K562 (cell line): ENCODE data around the gene KIF5A. TPM values are rescaled to one million over a fixed set of nuclear protein-coding genes. Genes with fewer than 3 reads are reported as not detected.

Experiments used
- ATAC-seq: fragments of 200-7000 bp; cut with Tn5 transposase; 3 replicates; pipeline ENCODE4 v1.9.1; 2020; ENCODE audit warnings: moderate library complexity
- BruUV-seq: library from RNA; stranded (reverse); fragments of 400-500 nt; replicated peaks from 2 replicates; lab custom pipeline; 2021; lab: Mats Ljungman, UMichigan
- CTCF ChIA-PET: fragments of 300-600 bp; formaldehyde crosslinking; extraction: SDS; loops from one replicate; lab custom pipeline; 2021; ENCODE audit warnings: low intra/inter-chr PET ratio; lab: Yijun Ruan, JAX
- POLR2A ChIA-PET: fragments of 300-600, 350-650 bp; sonication (Branson Sonifier 250); formaldehyde crosslinking; extraction: SDS; loops from one replicate; lab custom pipeline; 2021; ENCODE audit warnings: antibody characterized with exemption, inconsistent platforms; lab: Yijun Ruan, JAX
- DNase-seq, 4 experiments: peaks; one replicate each; pipeline versions ENCODE4 v3.0.0 to v3.0.0-alpha.2; 2011 to 2018; ENCODE audit warnings: low spot score in 3 of 4, mixed read lengths in 3 of 4; ENCODE audit errors: extremely low read depth in 1 of 4
- FAIRE-seq: peaks from 2 replicates; lab custom pipeline; 2011; peaks lifted over from hg19 to GRCh38; lab: Jason Lieb, UNC
- H2AFZ ChIP-seq: 2 replicates; pipeline ENCODE4 v1.6.0; 2011; ENCODE audit warnings: low read depth, low read length, control low read depth, inconsistent platforms
- H3K27ac ChIP-seq: fragments of 200-600 bp; 3 replicates; pipeline ENCODE4 v1.8.0; 2011; ENCODE audit warnings: low read depth, mild to moderate bottlenecking, control low read depth, inconsistent platforms, low read length, moderate library complexity, mixed read lengths; ENCODE audit errors: extremely low read depth
- H3K27me3 ChIP-seq, 2 experiments: fragments of 300-600 bp in 1 of 2; 2 replicates in 1 of 2; 3 replicates in 1 of 2; pipeline versions ENCODE4 v1.6.0 to v1.8.0; 2011; ENCODE audit warnings: inconsistent platforms in 2 of 2, low read length in 2 of 2, mild to moderate bottlenecking in 1 of 2, mixed read lengths in 1 of 2, moderate library complexity in 1 of 2; ENCODE audit not compliant: control insufficient read depth in 2 of 2, insufficient read depth in 2 of 2
- H3K36me3 ChIP-seq: fragments of 300-600 bp; 3 replicates; pipeline ENCODE4 v1.8.0; 2011; ENCODE audit warnings: mild to moderate bottlenecking, low read length, inconsistent platforms; ENCODE audit not compliant: control insufficient read depth, insufficient read depth
- H3K4me1 ChIP-seq, 2 experiments: fragments of 200-600 bp in 1 of 2; replicated peaks in 1 of 2; 2 replicates in 1 of 2; 3 replicates in 1 of 2; pipeline versions ENCODE4 v1.5.1 to v1.8.0; 2011; ENCODE audit warnings: inconsistent platforms in 2 of 2, low read length in 2 of 2, mild to moderate bottlenecking in 1 of 2, mixed read lengths in 1 of 2, moderate library complexity in 1 of 2; ENCODE audit not compliant: control insufficient read depth in 2 of 2, insufficient read depth in 2 of 2
- H3K4me2 ChIP-seq: 2 replicates; pipeline ENCODE4 v1.6.1; 2011; ENCODE audit warnings: low read length, control low read depth, inconsistent platforms, mixed read lengths; ENCODE audit not compliant: insufficient read depth
- H3K4me3 ChIP-seq: fragments of 200-600 bp; sonication (generic), shearing (Covaris generic); 2 replicates; pipeline ENCODE4 v1.5.1; 2016; ENCODE audit warnings: control low read depth, inconsistent platforms
- H3K79me2 ChIP-seq: fragments of 200-600 bp; 3 replicates; pipeline ENCODE4 v1.8.0; 2011; ENCODE audit warnings: low read length, inconsistent platforms; ENCODE audit not compliant: control insufficient read depth, insufficient read depth
- H3K9ac ChIP-seq, 2 experiments: 2 replicates each; pipeline versions ENCODE4 v1.6.0 to v1.6.1; 2011; ENCODE audit warnings: low read depth in 2 of 2, low read length in 2 of 2, control low read depth in 1 of 2, inconsistent platforms in 1 of 2, mild to moderate bottlenecking in 1 of 2, mixed read lengths in 1 of 2; ENCODE audit not compliant: insufficient read depth in 1 of 2
- H3K9me1 ChIP-seq: one replicate; pipeline ENCODE4 v1.6.0; 2011; ENCODE audit warnings: inconsistent platforms, mild to moderate bottlenecking, low read length, moderate library complexity; ENCODE audit not compliant: control insufficient read depth, insufficient read depth
- H3K9me3 ChIP-seq: replicated peaks from 2 replicates; pipeline ENCODE4 v1.5.1; 2011; ENCODE audit warnings: low read depth, low read length, inconsistent platforms; ENCODE audit not compliant: control insufficient read depth, insufficient read depth
- H4K20me1 ChIP-seq: replicated peaks from 2 replicates; pipeline ENCODE4 v1.6.1; 2011; ENCODE audit warnings: low read length, inconsistent platforms, mixed read lengths; ENCODE audit not compliant: control insufficient read depth, insufficient read depth
- DDX20 ChIP-seq: fragments of 450-650 bp; IDR thresholded peaks from 2 replicates; pipeline ENCODE4 v1.6.1; 2016; ENCODE audit warnings: missing genetic modification characterization, low read depth, mild to moderate bottlenecking, missing compliant biosample characterization, moderate library complexity
- E2F1 ChIP-seq: sonication (generic); formaldehyde crosslinking; IDR thresholded peaks from 2 replicates; pipeline ENCODE4 v1.8.1; 2023; ENCODE audit warnings: mild to moderate bottlenecking, missing genetic modification reagents, moderate library complexity
- GTF2B ChIP-seq: IDR thresholded peaks from 2 replicates; pipeline ENCODE4 v1.6.1; 2011; ENCODE audit not compliant: insufficient read length; ENCODE audit errors: extremely low read depth
- GTF3C2 ChIP-seq: IDR thresholded peaks from 3 replicates; pipeline ENCODE4 v1.6.1; 2011; ENCODE audit warnings: borderline replicate concordance, mild to moderate bottlenecking, moderate library complexity; ENCODE audit not compliant: insufficient read length; ENCODE audit errors: extremely low read depth
- KDM5B ChIP-seq: fragments of 200-600 bp; sonication (generic); IDR thresholded peaks from 2 replicates; pipeline ENCODE4 v1.6.1; 2012; ENCODE audit warnings: low read depth, mild to moderate bottlenecking, moderate library complexity, low read length, control low read depth, inconsistent platforms; ENCODE audit not compliant: insufficient replicate concordance
- POLR2AphosphoS2 ChIP-seq: IDR thresholded peaks from 2 replicates; pipeline ENCODE4 v1.6.1; 2012; ENCODE audit warnings: low read length, improper control_type of control experiment
- TAF1 ChIP-seq: IDR thresholded peaks from 2 replicates; pipeline ENCODE4 v1.6.1; 2011; ENCODE audit warnings: mild to moderate bottlenecking, low read length, moderate library complexity; ENCODE audit not compliant: insufficient read depth, control insufficient read depth, severe bottlenecking; ENCODE audit errors: extremely low read depth
- THAP7 ChIP-seq: fragments of 250-450 bp; sonication (Bioruptor Pico); IDR thresholded peaks from 2 replicates; pipeline ENCODE4 v1.5.0; 2021
- ZBTB12 ChIP-seq: fragments of 250-450 bp; sonication (Bioruptor Pico); IDR thresholded peaks from 2 replicates; pipeline ENCODE4 v1.4.0; 2020
- ZC3H8 ChIP-seq: fragments of 450-650 bp; IDR thresholded peaks from 2 replicates; pipeline ENCODE4 v1.6.1; 2017
- ZNF121 ChIP-seq: sonication (generic); formaldehyde crosslinking; conservative IDR thresholded peaks from 2 replicates; pipeline ENCODE4 v1.8.0; 2022; ENCODE audit warnings: missing genetic modification reagents
- ZNF134 ChIP-seq: fragments of 250-450 bp; sonication (Bioruptor Pico); conservative IDR thresholded peaks from 2 replicates; pipeline ENCODE4 v1.4.0; 2020
- ZNF696 ChIP-seq: fragments of 250-450 bp; sonication (Bioruptor Pico); conservative IDR thresholded peaks from 2 replicates; pipeline ENCODE4 v1.4.0; 2020; ENCODE audit warnings: mild to moderate bottlenecking, moderate library complexity
- WGBS: fragments of 100-300 bp; shearing (Covaris generic); methylation state at CpG from one replicate; pipeline ENCODE4 v1.1.6; 2016; ENCODE audit warnings: low coverage, mixed read lengths; ENCODE audit not compliant: insufficient coverage; ENCODE audit errors: missing lambda C conversion rate; 5-methylcytosine and 5-hydroxymethylcytosine counted together
- in situ Hi-C: fragments of 300-500 bp; cut with MboI; formaldehyde crosslinking; loops from 4 replicates; pipeline ENCODE4 v1.15.0; 2018; ENCODE audit warnings: inconsistent platforms, mixed read lengths
- intact Hi-C: fragments of 100-400 bp; cut with micrococcal nuclease; formaldehyde crosslinking; loops from 2 replicates; pipeline ENCODE4 v1.14.2; 2022
- polyA plus RNA-seq, 8 experiments: library from polyadenylated mRNA; depleted of rRNA in 4 of 8; stranded (reverse) in 5 of 8; unstranded in 3 of 8; fragments of >200 nt; fragmentation: Nextera tagmentation in 2 of 8; fragmentation: Illumina TruSeq in 1 of 8; extraction: Ambion mirVana in 2 of 8; extraction: Trizol in 1 of 8; gene quantifications; 2 replicates each; pipeline versions ENCODE4 v1.2.1 to v1.2.3, GENCODE V29; 2011 to 2014; ENCODE audit warnings: inconsistent platforms in 1 of 8, missing spikeins in 1 of 8
- total RNA-seq, 7 experiments: library from RNA; depleted of rRNA in 6 of 7; stranded (reverse); fragments of >200 nt in 6 of 7; fragmentation: Illumina TruSeq in 2 of 7; extraction: Trizol in 2 of 7; gene quantifications; 2 replicates each; pipeline versions ENCODE4 v1.2.1 to v1.2.3, GENCODE V29; 2011 to 2021; ENCODE audit warnings: low replicate concordance in 1 of 7

KIF5A gene
- total and polyA plus RNA-seq, 9 of the 15 experiments (the other 6 are each of a cell fraction or from before 2014, with no cell fraction given) = 3.4 to 17.7 (median 8.0) TPM

- peak; percentile 92 to 97 (median 95) for DNase-seq
- in situ Hi-C loops (no loop called here), intact Hi-C loops (no loop called here)
- H3K79me2 ChIP-seq = peaks cover 27% of the 10 kb centered on the region
- peak within 1 kb of the TSS; percentile 81 to 98 for H3K9ac ChIP-seq
- peak within 1 kb of the TSS; percentile 97 for H2AFZ ChIP-seq
- H3K9me3 ChIP-seq = no peaks in the 10 kb centered on the region
- H4K20me1 ChIP-seq = no peaks in the 10 kb centered on the region
- no peaks in the 10 kb centered on the region for H3K27me3 ChIP-seq
- ATAC-seq = peak; percentile 96
- CTCF ChIA-PET = interaction anchor here (1.2 kb wide), 1 partner anchor 102 kb away, joined by 3 read pairs; the partner anchor contains the start of gene OS9
- peaks cover 22 to 23% of the 10 kb centered on the region in 2 experiments for H3K4me1 ChIP-seq
- H3K4me2 ChIP-seq = peak within 1 kb of the TSS; percentile 77
- no peaks in the 10 kb centered on the region for H3K9me1 ChIP-seq
- H3K36me3 ChIP-seq = peaks cover 26% of the 10 kb centered on the region; the same call in 2 of the 3 replicates
- peak within 1 kb of the TSS; percentile 72 for H3K4me3 ChIP-seq
- BruUV-seq = TSS peak; percentile 50
- peak within 1 kb of the TSS; percentile 84 for H3K27ac ChIP-seq
- POLR2A ChIA-PET = interaction anchor here (0.6 to 4.2 kb wide), 16 partner anchors 8 to 154 kb away, joined by 3 to 20 read pairs (median 4); partner anchors contain the start of genes DDIT3 and TSPAN31
- under 1% methylated on average over 49 of the region's 69 CpGs for WGBS
- FAIRE-seq = peak; percentile 74
- no peak for TF ChIP-seq E2F1 (CRISPR knock-in tag)
- no peak for TF ChIP-seq GTF2B
- no peak for TF ChIP-seq ZNF696
- TF ChIP-seq TAF1 = peak; percentile 72
- peak; percentile 84 for TF ChIP-seq KDM5B
- TF ChIP-seq ZC3H8 = no peak
- TF ChIP-seq ZNF121 (CRISPR knock-in tag) = no peak
- no peak for TF ChIP-seq GTF3C2
- TF ChIP-seq POLR2AphosphoS2 = no peak
- TF ChIP-seq THAP7 (CRISPR knock-in tag) = no peak
- no peak for TF ChIP-seq DDX20 (tag)
- TF ChIP-seq ZNF134 = no peak
- TF ChIP-seq ZBTB12 (CRISPR knock-in tag) = 0 out of 2 replicates have a peak, but pooled peaks have one; percentile 25
Measured at GRCh38 chr12:57590864-57591781, 41.3 kb downstream of the KIF5A start, which contains the start of gene PIP4K2C. TSS of gene PIP4K2C (plus strand) at chr12:57591192. CDS start at chr12:57591290, 98 bp downstream.
